Thyroid gland (tissue), 4 donors: ENCODE measurements around the gene CYTH1. TPM values are rescaled to one million over a fixed set of nuclear protein-coding genes. Genes with fewer than 3 reads are reported as not detected.

Experiments
- DNase-seq, 2 donors: peaks; one replicate each; pipeline ENCODE4 v3.0.0-alpha.2; 2019
- H3K27ac ChIP-seq, 3 donors: fragments of 200-600 bp; sonication (generic); 1 replicate in 2 of 3; 2 replicates in 1 of 3; pipeline ENCODE4 v1.5.1; 2016 to 2019; ENCODE audit warnings: mild to moderate bottlenecking in 1 of 3, moderate library complexity in 1 of 3
- H3K27me3 ChIP-seq: fragments of 200-600 bp; sonication (generic); one replicate; pipeline ENCODE4 v1.5.1; 2019
- H3K36me3 ChIP-seq, 2 donors: fragments of 200-600 bp; sonication (generic); one replicate each; pipeline ENCODE4 v1.5.1; 2016 to 2019
- H3K4me1 ChIP-seq, 2 donors: fragments of 200-600 bp; sonication (generic); one replicate each; pipeline ENCODE4 v1.5.1; 2017 to 2019
- H3K4me3 ChIP-seq, 3 donors: fragments of 200-600 bp; sonication (generic); replicated peaks in 1 of 3; 1 replicate in 2 of 3; 2 replicates in 1 of 3; pipeline ENCODE4 v1.5.1; 2016; ENCODE audit warnings: mild to moderate bottlenecking in 1 of 3
- H3K9me3 ChIP-seq: fragments of 200-600 bp; sonication (generic); one replicate; pipeline ENCODE4 v1.5.1; 2017
- POLR2A ChIP-seq, 2 donors: fragments of 450-650 bp; IDR thresholded peaks; one replicate each; pipeline ENCODE4 v1.6.1; 2017; ENCODE audit warnings: antibody characterized with exemption in 2 of 2, mild to moderate bottlenecking in 2 of 2, moderate library complexity in 1 of 2
- WGBS, 2 donors: methylation state at CpG; one replicate each; pipeline ENCODE4 v1.1.5; 2017; 5-methylcytosine and 5-hydroxymethylcytosine counted together
- intact Hi-C: fragments of 100-400 bp; cut with DNase I; formaldehyde crosslinking; loops from one replicate; pipeline ENCODE4 v1.15.1; 2023
- total RNA-seq, 4 donors: library from RNA; depleted of rRNA; stranded (reverse); fragments of >200 nt; gene quantifications; one replicate each; pipeline ENCODE4 v1.2.3, GENCODE V29; 2016
- TF ChIP-seq, protein P1 (sequence below), 6 experiments: fragments of 200-600 bp in 3 of 6; fragments of 450-650 bp in 3 of 6; sonication (generic) in 3 of 6; IDR thresholded peaks; one replicate each; pipeline ENCODE4 v1.5.1; 2016 to 2019; ENCODE audit warnings: antibody characterized with exemption in 6 of 6, mild to moderate bottlenecking in 2 of 6, inconsistent platforms in 1 of 6, moderate library complexity in 1 of 6

CYTH1 gene
- total RNA-seq, 4 donors from 2014 or later, result 69.0 to 94.5 (median 75.7) TPM

DNA sequence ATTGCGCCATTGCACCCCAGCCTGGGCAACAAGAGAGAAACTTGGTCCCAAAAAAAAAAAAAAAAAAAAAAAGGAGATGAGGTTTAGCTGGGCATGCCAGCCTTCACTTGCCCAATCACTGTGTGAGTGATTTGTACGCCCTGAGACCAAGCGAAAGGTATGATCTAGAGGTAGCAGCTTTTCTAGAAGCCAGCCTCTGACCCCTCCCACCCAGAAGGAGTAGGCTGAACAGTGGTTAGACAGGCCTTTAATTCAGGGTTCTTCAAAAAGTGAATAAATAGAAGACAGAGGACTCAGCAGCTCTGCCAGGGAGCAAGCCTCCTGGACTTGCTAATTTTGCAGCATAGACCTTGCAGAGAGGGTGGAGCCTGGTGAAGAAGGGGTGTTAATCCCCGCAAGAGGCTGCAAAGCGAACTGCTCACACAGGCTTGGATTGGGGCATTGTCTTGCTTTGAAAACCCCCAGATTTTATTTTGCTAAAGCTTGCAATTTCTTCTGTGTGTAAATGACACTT lies 7.1 kb upstream of the CYTH1 start:
- Histone ChIP-seq H3K36me3 (peaks cover 0 to 2% of the 10 kb centered on the region in 2 donors), H3K4me3 (no peak overlapping the region), H3K4me1 (peaks cover 24 to 39% of the 10 kb centered on the region in 2 donors), H3K27ac (peak overlapping the region; percentile 58 to 79 (median 79)), H3K27me3 (no peaks in the 10 kb centered on the region), H3K9me3 (no peaks in the 10 kb centered on the region)
- intact Hi-C loops, result no loop called here
- TF ChIP-seq POLR2A (IDR thresholded peaks at IDR 0.05), result no peak
- TF ChIP-seq, protein P1, sequence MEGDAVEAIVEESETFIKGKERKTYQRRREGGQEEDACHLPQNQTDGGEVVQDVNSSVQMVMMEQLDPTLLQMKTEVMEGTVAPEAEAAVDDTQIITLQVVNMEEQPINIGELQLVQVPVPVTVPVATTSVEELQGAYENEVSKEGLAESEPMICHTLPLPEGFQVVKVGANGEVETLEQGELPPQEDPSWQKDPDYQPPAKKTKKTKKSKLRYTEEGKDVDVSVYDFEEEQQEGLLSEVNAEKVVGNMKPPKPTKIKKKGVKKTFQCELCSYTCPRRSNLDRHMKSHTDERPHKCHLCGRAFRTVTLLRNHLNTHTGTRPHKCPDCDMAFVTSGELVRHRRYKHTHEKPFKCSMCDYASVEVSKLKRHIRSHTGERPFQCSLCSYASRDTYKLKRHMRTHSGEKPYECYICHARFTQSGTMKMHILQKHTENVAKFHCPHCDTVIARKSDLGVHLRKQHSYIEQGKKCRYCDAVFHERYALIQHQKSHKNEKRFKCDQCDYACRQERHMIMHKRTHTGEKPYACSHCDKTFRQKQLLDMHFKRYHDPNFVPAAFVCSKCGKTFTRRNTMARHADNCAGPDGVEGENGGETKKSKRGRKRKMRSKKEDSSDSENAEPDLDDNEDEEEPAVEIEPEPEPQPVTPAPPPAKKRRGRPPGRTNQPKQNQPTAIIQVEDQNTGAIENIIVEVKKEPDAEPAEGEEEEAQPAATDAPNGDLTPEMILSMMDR (IDR thresholded peaks at IDR 0.05), result no peak
- 69 to 82% methylated on average over 5 of the region's 5 CpGs for WGBS, 2 donors
- no peak for DNase-seq

DNA sequence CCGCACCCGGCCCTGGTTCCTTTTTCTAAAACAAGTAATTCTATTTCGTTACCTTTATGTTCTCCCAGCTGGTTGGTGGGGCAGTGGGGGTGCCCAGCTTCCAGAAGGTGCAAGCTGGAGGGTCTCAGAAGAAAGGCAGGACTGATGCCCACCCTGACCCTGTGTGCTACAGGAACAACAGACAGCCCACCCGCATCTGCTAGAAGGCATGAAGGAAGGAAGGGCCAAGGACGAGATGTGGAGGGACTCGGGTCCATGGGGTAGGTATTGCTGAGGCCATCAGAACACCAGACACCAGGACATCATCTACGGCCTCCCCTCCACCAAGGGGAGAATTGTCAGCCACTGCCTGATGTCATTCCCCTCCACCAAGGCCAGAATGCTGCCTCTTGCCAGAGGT lies 6.4 kb upstream of the CYTH1 start:
- no peaks in the 10 kb centered on the region for H3K9me3 ChIP-seq
- H3K4me1 ChIP-seq, result peaks cover 28 to 44% of the 10 kb centered on the region in 2 donors
- intact Hi-C loops, result no loop called here
- H3K4me3 ChIP-seq, result no peak overlapping the region
- H3K27ac ChIP-seq, result peak overlapping the region in 1 of 3 donors; percentile 58
- WGBS, 2 donors, result 96 to 99% methylated on average over 7 of the region's 7 CpGs
- H3K27me3 ChIP-seq, result no peaks in the 10 kb centered on the region
- no peak for DNase-seq
- no peak for TF ChIP-seq POLR2A (IDR thresholded peaks at IDR 0.05)
- TF ChIP-seq, protein P1 (IDR thresholded peaks at IDR 0.05), result no peak
- H3K36me3 ChIP-seq, result no peaks in the 10 kb centered on the region

DNA sequence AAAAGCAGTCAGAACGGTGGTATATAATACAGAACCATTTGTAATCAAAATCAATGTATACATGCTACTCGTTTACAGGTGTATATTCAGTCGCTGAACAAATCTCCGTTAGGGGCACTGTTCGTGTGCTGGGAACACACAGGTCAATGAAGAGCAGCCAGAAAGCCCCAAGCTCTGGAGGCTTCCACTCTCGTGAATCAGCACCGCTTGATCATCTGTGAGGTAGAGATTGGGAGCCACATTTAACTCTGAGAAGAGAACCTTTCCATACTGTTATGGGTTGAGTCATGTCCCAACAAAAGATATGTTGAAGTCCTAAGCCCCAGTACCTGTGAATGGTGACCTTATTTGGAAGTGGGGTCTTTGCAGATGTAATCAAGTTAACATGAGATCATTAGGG lies 5.4 kb upstream of the CYTH1 start:
- no peaks in the 10 kb centered on the region for H3K27me3 ChIP-seq
- WGBS, 2 donors, result 88 to 89% methylated on average over 7 of the region's 7 CpGs
- no peak for TF ChIP-seq POLR2A (IDR thresholded peaks at IDR 0.05)
- TF ChIP-seq, protein P1 (IDR thresholded peaks at IDR 0.05), result no peak
- peaks cover 37 to 51% of the 10 kb centered on the region in 2 donors for H3K4me1 ChIP-seq
- DNase-seq, result no peak
- no peak overlapping the region for H3K27ac ChIP-seq
- intact Hi-C loops, result no loop called here
- no peaks in the 10 kb centered on the region for H3K9me3 ChIP-seq
- no peak overlapping the region for H3K4me3 ChIP-seq
- H3K36me3 ChIP-seq, result no peaks in the 10 kb centered on the region

DNA sequence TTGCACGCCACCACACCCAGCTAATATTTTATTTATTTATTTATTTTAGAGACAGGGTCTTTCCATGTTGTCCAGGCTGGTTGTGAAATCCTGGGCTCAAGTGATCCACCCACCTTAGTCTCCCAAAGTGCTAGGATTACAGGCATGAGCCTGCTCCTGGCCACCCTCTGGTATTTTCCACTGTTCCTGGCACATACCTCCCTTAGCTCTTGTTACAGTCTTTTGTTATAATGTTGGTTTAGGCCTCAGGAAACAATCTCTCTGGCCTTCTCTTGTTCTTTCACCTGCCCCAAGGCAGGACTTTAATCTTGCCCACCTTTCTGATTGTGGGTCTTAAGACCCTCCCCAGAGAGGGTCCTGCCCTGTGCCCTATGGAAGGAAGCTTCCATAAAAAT lies 3.6 kb upstream of the CYTH1 start:
- DNase-seq, result peak in 1 of 2 donors; percentile 49
- Histone ChIP-seq H3K27ac (peak overlapping the region; percentile 0 to 64 (median 55)), H3K4me1 (peaks cover 28 to 40% of the 10 kb centered on the region in 2 donors), H3K4me3 (no peak overlapping the region), H3K27me3 (no peaks in the 10 kb centered on the region), H3K36me3 (no peaks in the 10 kb centered on the region), H3K9me3 (no peaks in the 10 kb centered on the region)
- no peak for TF ChIP-seq POLR2A (IDR thresholded peaks at IDR 0.05)
- TF ChIP-seq, protein P1 (IDR thresholded peaks at IDR 0.05), result no peak
- intact Hi-C loops, result no loop called here
- WGBS, 2 donors, result 96% methylated on average over 1 of the region's 1 CpG

DNA sequence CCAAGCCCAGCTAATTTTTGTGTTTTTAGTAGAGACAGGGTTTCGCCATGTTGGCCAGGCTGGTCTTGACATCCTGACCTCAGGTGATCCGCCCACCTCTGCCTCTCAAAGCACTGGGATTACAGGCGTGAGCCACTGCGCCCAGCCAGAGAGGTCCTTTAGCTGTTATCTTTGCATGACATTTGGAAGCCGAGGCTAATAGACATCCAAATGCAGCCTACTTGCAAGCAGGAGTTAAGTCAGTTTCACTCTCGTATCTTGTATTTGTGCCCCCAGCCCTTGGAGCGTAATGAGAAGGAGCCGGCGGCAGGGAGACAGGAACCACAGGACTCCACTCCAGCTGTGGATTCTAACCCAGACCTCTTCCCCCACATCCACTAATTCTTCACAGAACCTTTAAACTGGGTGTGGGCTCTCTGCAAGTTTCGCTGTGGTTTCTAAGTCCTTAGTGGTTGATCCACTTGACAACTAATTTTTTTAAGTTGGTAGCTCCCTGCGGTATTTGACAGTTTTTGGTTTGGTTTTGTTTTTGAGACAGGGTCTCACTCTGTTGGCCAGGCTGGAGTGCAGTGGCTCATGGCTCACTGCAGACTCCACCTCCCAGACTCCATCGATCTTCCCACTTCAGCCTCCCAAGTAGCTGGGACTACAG lies 3.1 kb upstream of the CYTH1 start:
- intact Hi-C loops, result no loop called here
- no peaks in the 10 kb centered on the region for H3K27me3 ChIP-seq
- no peak overlapping the region for H3K4me3 ChIP-seq
- TF ChIP-seq POLR2A (IDR thresholded peaks at IDR 0.05), result no peak
- TF ChIP-seq, protein P1 (IDR thresholded peaks at IDR 0.05), result no peak
- H3K27ac ChIP-seq, result peak overlapping the region; percentile 0 to 64 (median 55)
- no peaks in the 10 kb centered on the region for H3K9me3 ChIP-seq
- 86 to 94% methylated on average over 12 of the region's 12 CpGs for WGBS, 2 donors
- DNase-seq, result no peak
- no peaks in the 10 kb centered on the region for H3K36me3 ChIP-seq
- peaks cover 28 to 40% of the 10 kb centered on the region in 2 donors for H3K4me1 ChIP-seq
